Posterior cingulate gyrus (tissue), 11 donors: Measurements from ENCODE around the gene RIMOC1.

ENCODE experiments used
- DNase-seq, 10 donors: peaks; one replicate each; pipeline versions ENCODE4 v3.0.0 to v3.0.0-alpha.2; 2020 to 2021; ENCODE audit warnings: mixed read lengths in 3 of 10
- intact Hi-C: fragments of 100-400 bp; cut with DNase I; formaldehyde crosslinking; loops from one replicate; pipeline ENCODE4 v1.15.1; 2023

The RIMOC1 gene

GRCh38 chr5:41883936-41884335, 20.2 kb upstream of the RIMOC1 start:
- no peak for DNase-seq
- intact Hi-C loops, result no loop called here

GRCh38 chr5:41885286-41885685, 18.9 kb upstream of the RIMOC1 start:
- intact Hi-C loops, result no loop called here
- no peak for DNase-seq

- no peak for DNase-seq
- intact Hi-C loops, result no loop called here
Measured at GRCh38 chr5:41891066-41891707, 13.0 kb upstream of the RIMOC1 start.

GRCh38 chr5:41892031-41892430, 12.1 kb upstream of the RIMOC1 start:
- intact Hi-C loops, result no loop called here
- no peak for DNase-seq

GRCh38 chr5:41893074-41893851, 10.9 kb upstream of the RIMOC1 start:
- intact Hi-C loops, result no loop called here
- no peak for DNase-seq

GRCh38 chr5:41896230-41896629, 7.9 kb upstream of the RIMOC1 start:
- DNase-seq, result no peak
- intact Hi-C loops, result no loop called here

GRCh38 chr5:41903382-41903891, 707 bp upstream of the RIMOC1 start:
- DNase-seq, result no peak
- intact Hi-C loops, result no loop called here

GRCh38 chr5:41906151-41906550, 2.0 kb downstream of the RIMOC1 start:
- intact Hi-C loops, result no loop called here

GRCh38 chr5:41908374-41909079, 4.4 kb downstream of the RIMOC1 start:
- no peak for DNase-seq

More at GRCh38 chr5:41906151-41906550, 2.0 kb downstream of the RIMOC1 start:
- no peak for DNase-seq

GRCh38 chr5:41918105-41918504, 14.0 kb downstream of the RIMOC1 start:
- intact Hi-C loops, result no loop called here
- no peak for DNase-seq

More at GRCh38 chr5:41908374-41909079, 4.4 kb downstream of the RIMOC1 start:
- intact Hi-C loops, result no loop called here

GRCh38 chr5:41921166-41921565, 17.0 kb downstream of the RIMOC1 start:
- intact Hi-C loops, result no loop called here
- no peak for DNase-seq

GRCh38 chr5:41921874-41922273, 17.7 kb downstream of the RIMOC1 start:
- intact Hi-C loops, result no loop called here

GRCh38 chr5:41924526-41924871, 20.4 kb downstream of the RIMOC1 start:
- DNase-seq, result no peak
- intact Hi-C loops, result no loop called here

More at GRCh38 chr5:41921874-41922273, 17.7 kb downstream of the RIMOC1 start:
- DNase-seq, result no peak

GRCh38 chr5:41924872-41925554, 20.9 kb downstream of the RIMOC1 start, which contains the start of gene FBXO4:
FBXO4 (plus strand) TSS chr5:41925281; CDS start chr5:41925310, 29 bp downstream.
- DNase-seq, result peak; percentile 68 to 98 (median 83)
- intact Hi-C loops, result loop anchor here (1.0 kb wide), 2 partner anchors 21 to 69 kb away; partner anchors contain the start of gene RIMOC1

- intact Hi-C loops, result loop anchor here (1.0 kb wide), 2 partner anchors 21 to 69 kb away; partner anchors contain the start of gene RIMOC1
- DNase-seq, result peak in 5 of 10 donors; percentile 15 to 81 (median 18)
Measured at GRCh38 chr5:41925555-41925951, 21.4 kb downstream of the RIMOC1 start.

GRCh38 chr5:41927604-41928003, 23.5 kb downstream of the RIMOC1 start:
- intact Hi-C loops, result no loop called here
- no peak for DNase-seq

GRCh38 chr5:41929035-41929434, 24.9 kb downstream of the RIMOC1 start:
- intact Hi-C loops, result no loop called here
- DNase-seq, result no peak

GRCh38 chr5:41932770-41933169, 28.6 kb downstream of the RIMOC1 start:
- intact Hi-C loops, result no loop called here
- no peak for DNase-seq

GRCh38 chr5:41935544-41935943, 31.4 kb downstream of the RIMOC1 start:
- intact Hi-C loops, result no loop called here
- no peak for DNase-seq

- intact Hi-C loops, result no loop called here
- no peak for DNase-seq
Measured at GRCh38 chr5:41940641-41941040, 36.5 kb downstream of the RIMOC1 start.
